Body of pancreas (tissue), 4 donors: ENCODE data around the gene DMAP1.

ENCODE experiments used
- POLR2A ChIP-seq, 3 donors: fragments of 450-650 bp; IDR thresholded peaks; one replicate each; pipeline ENCODE4 v1.6.1; 2016; ENCODE audit warnings: antibody characterized with exemption in 3 of 3, mild to moderate bottlenecking in 2 of 3
- TF ChIP-seq, protein P1 (sequence below), 7 experiments: fragments of 450-650 bp in 4 of 7; fragments of 200-600 bp in 3 of 7; sonication (generic) in 3 of 7; IDR thresholded peaks; one replicate each; pipeline ENCODE4 v1.5.1; 2016 to 2019; ENCODE audit warnings: antibody characterized with exemption in 7 of 7

GRCh38 chr1:44250068-44250781 lies 37.0 kb downstream of the DMAP1 start:
- TF ChIP-seq POLR2A (IDR thresholded peaks at IDR 0.05), result no peak
- TF ChIP-seq, protein P1, sequence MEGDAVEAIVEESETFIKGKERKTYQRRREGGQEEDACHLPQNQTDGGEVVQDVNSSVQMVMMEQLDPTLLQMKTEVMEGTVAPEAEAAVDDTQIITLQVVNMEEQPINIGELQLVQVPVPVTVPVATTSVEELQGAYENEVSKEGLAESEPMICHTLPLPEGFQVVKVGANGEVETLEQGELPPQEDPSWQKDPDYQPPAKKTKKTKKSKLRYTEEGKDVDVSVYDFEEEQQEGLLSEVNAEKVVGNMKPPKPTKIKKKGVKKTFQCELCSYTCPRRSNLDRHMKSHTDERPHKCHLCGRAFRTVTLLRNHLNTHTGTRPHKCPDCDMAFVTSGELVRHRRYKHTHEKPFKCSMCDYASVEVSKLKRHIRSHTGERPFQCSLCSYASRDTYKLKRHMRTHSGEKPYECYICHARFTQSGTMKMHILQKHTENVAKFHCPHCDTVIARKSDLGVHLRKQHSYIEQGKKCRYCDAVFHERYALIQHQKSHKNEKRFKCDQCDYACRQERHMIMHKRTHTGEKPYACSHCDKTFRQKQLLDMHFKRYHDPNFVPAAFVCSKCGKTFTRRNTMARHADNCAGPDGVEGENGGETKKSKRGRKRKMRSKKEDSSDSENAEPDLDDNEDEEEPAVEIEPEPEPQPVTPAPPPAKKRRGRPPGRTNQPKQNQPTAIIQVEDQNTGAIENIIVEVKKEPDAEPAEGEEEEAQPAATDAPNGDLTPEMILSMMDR (IDR thresholded peaks at IDR 0.05), result no peak
